Upper lobe of right lung (tissue), 1 donor: ENCODE results near the gene PMFBP1. TPM values are rescaled to one million over a fixed set of nuclear protein-coding genes. Genes with fewer than 3 reads are reported as not detected.

Experiments used
- ATAC-seq: fragments of 200-7000 bp; cut with Tn5 transposase; one replicate; pipeline ENCODE4 v1.9.1; 2020; ENCODE audit warnings: mild to moderate bottlenecking, moderate library complexity
- DNase-seq: peaks from one replicate; pipeline ENCODE4 v3.0.0-alpha.2; 2020
- H3K27ac ChIP-seq: fragments of 200-600 bp; one replicate; pipeline ENCODE4 v1.8.0; 2022
- H3K27me3 ChIP-seq: fragments of 200-600 bp; one replicate; pipeline ENCODE4 v1.8.0; 2022; ENCODE audit warnings: mild to moderate bottlenecking
- H3K36me3 ChIP-seq: fragments of 200-600 bp; one replicate; pipeline ENCODE4 v1.8.0; 2022
- H3K4me1 ChIP-seq: fragments of 200-600 bp; one replicate; pipeline ENCODE4 v1.8.0; 2022
- H3K4me3 ChIP-seq: fragments of 200-600 bp; one replicate; pipeline ENCODE4 v1.8.0; 2022; ENCODE audit warnings: mild to moderate bottlenecking
- H3K9me3 ChIP-seq: fragments of 200-600 bp; one replicate; pipeline ENCODE4 v1.8.0; 2022
- CTCF ChIP-seq: fragments of 200-600 bp; IDR thresholded peaks from one replicate; pipeline ENCODE4 v1.8.0; 2022; ENCODE audit warnings: antibody characterized with exemption
- intact Hi-C: fragments of 100-400 bp; cut with DNase I; formaldehyde crosslinking; loops from one replicate; pipeline ENCODE4 v1.11.0; 2022
- total RNA-seq: library from RNA; stranded (reverse); fragmentation: NEBNext Ultra II Directional; extraction: Animal tissue kit (Norgen Biotek cat#: 25700); gene quantifications from one replicate; pipeline ENCODE4 v1.2.1, GENCODE V29; 2021
- donor health status: DM: no; HTN: yes; CAD: no; lungs with severe emphysema.

Gene PMFBP1
- total RNA-seq, 1 donor from 2014 or later = 0.23 TPM

- no peak for TF ChIP-seq CTCF
- DNase-seq (no peak), ATAC-seq (no peak)
- Histone ChIP-seq H3K4me3 (no peak overlapping the region), H3K27ac (no peak overlapping the region), H3K4me1 (no peaks in the 10 kb centered on the region), H3K9me3 (no peaks in the 10 kb centered on the region), H3K27me3 (no peaks in the 10 kb centered on the region), H3K36me3 (no peaks in the 10 kb centered on the region)
- intact Hi-C loops = no loop called here
Measured at GRCh38 chr16:72182976-72183375, 11.0 kb upstream of the PMFBP1 start.

- no peak for DNase-seq
- Histone ChIP-seq H3K4me3 (no peak overlapping the region), H3K9me3 (no peaks in the 10 kb centered on the region), H3K36me3 (no peaks in the 10 kb centered on the region), H3K4me1 (no peaks in the 10 kb centered on the region), H3K27ac (no peak overlapping the region), H3K27me3 (no peaks in the 10 kb centered on the region)
- intact Hi-C loops = no loop called here
- TF ChIP-seq CTCF = no peak
- ATAC-seq = no peak
Measured at GRCh38 chr16:72179204-72179970, 7.4 kb upstream of the PMFBP1 start.

- H3K9me3 ChIP-seq = no peaks in the 10 kb centered on the region
- no peaks in the 10 kb centered on the region for H3K27me3 ChIP-seq
- no peak for DNase-seq
- no peak overlapping the region for H3K4me3 ChIP-seq
- ATAC-seq = peak; percentile 28
- no peaks in the 10 kb centered on the region for H3K36me3 ChIP-seq
- TF ChIP-seq CTCF = no peak
- no peaks in the 10 kb centered on the region for H3K4me1 ChIP-seq
- intact Hi-C loops = no loop called here
- no peak overlapping the region for H3K27ac ChIP-seq
Measured at GRCh38 chr16:72174726-72175125, 2.8 kb upstream of the PMFBP1 start.

- intact Hi-C loops = no loop called here
- no peaks in the 10 kb centered on the region for H3K27me3 ChIP-seq
- no peaks in the 10 kb centered on the region for H3K4me1 ChIP-seq
- no peak for TF ChIP-seq CTCF
- H3K4me3 ChIP-seq = no peak overlapping the region
- ATAC-seq (no peak), DNase-seq (no peak)
- no peak overlapping the region for H3K27ac ChIP-seq
- no peaks in the 10 kb centered on the region for H3K9me3 ChIP-seq
- no peaks in the 10 kb centered on the region for H3K36me3 ChIP-seq
Measured at GRCh38 chr16:72173997-72174396, 2.0 kb upstream of the PMFBP1 start.

GRCh38 chr16:72171236-72171635 lies 719 bp downstream of the PMFBP1 start:
- intact Hi-C loops = no loop called here
- DNase-seq = no peak
- no peaks in the 10 kb centered on the region for H3K27me3 ChIP-seq

More at GRCh38 chr16:72171236-72171635, 719 bp downstream of the PMFBP1 start:
- H3K4me3 ChIP-seq = no peak overlapping the region
- no peak overlapping the region for H3K27ac ChIP-seq
- no peak for ATAC-seq
- H3K9me3 ChIP-seq = no peaks in the 10 kb centered on the region
- no peaks in the 10 kb centered on the region for H3K36me3 ChIP-seq
- no peak for TF ChIP-seq CTCF
- H3K4me1 ChIP-seq = no peaks in the 10 kb centered on the region
